ENCODE data around the gene SLC29A1. TPM values are rescaled to one million over a fixed set of nuclear protein-coding genes. Genes with fewer than 3 reads are reported as not detected.
A peak's percentile ranks its signal among the peaks of the same experiment; 100 is the strongest.

The SLC29A1 gene
- total and polyA plus RNA-seq, 2 donors (not counting 1 experiment from before 2014, with no cell fraction given), result 6.0 to 7.3 TPM

GRCh38 chr6:44248579-44248978 lies 25.2 kb downstream of the SLC29A1 start:
- Histone ChIP-seq H3K27me3 (replicated peaks in 1 of 4; ENCODE audit: control extremely low read depth in 1 of 4, control insufficient read depth in 3 of 4, insufficient read depth in 4 of 4, low read length in 3 of 4) (no peaks in the 10 kb centered on the region), H3K4me3 (ENCODE audit: control extremely low read depth in 1 of 5, extremely low read depth in 1 of 5, insufficient read depth in 1 of 5, low read depth in 2 of 5, low read length in 4 of 5) (peak overlapping the region in 4 of 5 experiments; percentile 86 to 100 (median 99)), H2AFZ (ENCODE audit: insufficient read depth, low read depth, low read length, poor library complexity, severe bottlenecking) (no peak overlapping the region), H3K9me3 (ENCODE audit: control extremely low read depth in 1 of 3, control insufficient read depth in 2 of 3, insufficient read depth in 1 of 3, low read length in 2 of 3) (no peaks in the 10 kb centered on the region), H3K36me3 (replicated peaks in 1 of 2; ENCODE audit: control extremely low read depth in 1 of 2, control insufficient read depth in 1 of 2, extremely low read depth in 1 of 2, insufficient read depth in 2 of 2, low read length in 1 of 2) (peaks cover 9 to 56% of the 10 kb centered on the region in 2 experiments), H4K20me1 (ENCODE audit: control insufficient read depth, insufficient read depth, low read length, poor library complexity, severe bottlenecking) (peaks cover 61% of the 10 kb centered on the region), H3K4me1 (ENCODE audit: control insufficient read depth in 2 of 2, insufficient read depth in 2 of 2, low read length in 2 of 2) (peaks cover 12 to 32% of the 10 kb centered on the region in 2 donors), H3K27ac (ENCODE audit: low read length in 2 of 2) (peak overlapping the region; percentile 93 to 99), H3K79me2 (ENCODE audit: control insufficient read depth, insufficient read depth, low read length) (peaks cover 40% of the 10 kb centered on the region), H3K4me2 (replicated peaks; ENCODE audit: low read depth, low read length, poor library complexity, severe bottlenecking) (peak overlapping the region; percentile 97), H3K9ac (ENCODE audit: low read length) (peak overlapping the region; percentile 99)
- ATAC-seq (ENCODE audit: low read depth) (no peak), DNase-seq (no peak)
- TF ChIP-seq EZH2 (IDR thresholded peaks at IDR 0.05; ENCODE audit: borderline replicate concordance, insufficient read depth, low read depth, low read length, poor library complexity, severe bottlenecking) (no peak), CTCF (IDR thresholded peaks at IDR 0.05) (no peak)
- POLR2A ChIA-PET, result interaction anchor here (1.0 to 5.2 kb wide), 2 partner anchors 12 to 14 kb away, joined by 3 to 105 read pairs; partner anchors contain the start of gene NFKBIE
- Mint-ChIP-seq H3K9me3 (ENCODE audit: insufficient read depth) (no peaks in the 10 kb centered on the region), H3K27ac (peak overlapping the region; percentile 95), H3K4me3 (peak overlapping the region; percentile 96), H3K4me1 (peaks cover 56% of the 10 kb centered on the region), H3K27me3 (no peaks in the 10 kb centered on the region)
- CTCF ChIA-PET, result interaction anchor here (0.9 to 7.6 kb wide), 5 partner anchors 7 to 76 kb away, joined by 3 to 68 read pairs (median 3); partner anchors contain the start of genes AARS2 and SLC35B2
- intact Hi-C loops (cut with micrococcal nuclease), result loop anchor here (5.0 kb wide), 1 partner anchor 121 kb away; the partner anchor contains the start of genes MRPL14 and TMEM63B
- no CpG with 5 or more reads among the region's 1 CpG for WGBS (ENCODE audit: insufficient coverage)

- Histone ChIP-seq H4K20me1 (ENCODE audit: control insufficient read depth, insufficient read depth, low read length, poor library complexity, severe bottlenecking) (peaks cover 67% of the 10 kb centered on the region), H3K79me2 (ENCODE audit: control insufficient read depth, insufficient read depth, low read length) (peaks cover 40% of the 10 kb centered on the region), H3K9me3 (ENCODE audit: control extremely low read depth in 1 of 3, control insufficient read depth in 2 of 3, insufficient read depth in 1 of 3, low read length in 2 of 3) (no peaks in the 10 kb centered on the region), H3K36me3 (replicated peaks in 1 of 2; ENCODE audit: control extremely low read depth in 1 of 2, control insufficient read depth in 1 of 2, extremely low read depth in 1 of 2, insufficient read depth in 2 of 2, low read length in 1 of 2) (peaks cover 9 to 62% of the 10 kb centered on the region in 2 experiments), H3K4me2 (replicated peaks; ENCODE audit: low read depth, low read length, poor library complexity, severe bottlenecking) (peak overlapping the region; percentile 97), H3K9ac (ENCODE audit: low read length) (no peak overlapping the region), H3K4me1 (ENCODE audit: control insufficient read depth in 2 of 2, insufficient read depth in 2 of 2, low read length in 2 of 2) (peaks cover 12 to 36% of the 10 kb centered on the region in 2 donors), H2AFZ (ENCODE audit: insufficient read depth, low read depth, low read length, poor library complexity, severe bottlenecking) (no peak overlapping the region), H3K27me3 (replicated peaks in 1 of 4; ENCODE audit: control extremely low read depth in 1 of 4, control insufficient read depth in 3 of 4, insufficient read depth in 4 of 4, low read length in 3 of 4) (no peaks in the 10 kb centered on the region), H3K27ac (ENCODE audit: low read length in 2 of 2) (no peak overlapping the region), H3K4me3 (ENCODE audit: control extremely low read depth in 1 of 5, extremely low read depth in 1 of 5, insufficient read depth in 1 of 5, low read depth in 2 of 5, low read length in 4 of 5) (peak overlapping the region in 1 of 5 experiments; percentile 5)
- ChIA-PET POLR2A (interaction anchor here (0.6 to 5.2 kb wide), 2 partner anchors 14 to 28 kb away, joined by 4 to 105 read pairs; partner anchors contain the start of gene NFKBIE), CTCF (interaction anchor here (1.1 to 2.5 kb wide), 2 partner anchors 13 to 77 kb away, joined by 3 to 11 read pairs; no protein-coding TSS in a partner anchor)
- Mint-ChIP-seq H3K27me3 (no peaks in the 10 kb centered on the region), H3K4me3 (peak overlapping the region; percentile 96), H3K9me3 (ENCODE audit: insufficient read depth) (no peaks in the 10 kb centered on the region), H3K4me1 (peaks cover 61% of the 10 kb centered on the region), H3K27ac (peak overlapping the region; percentile 95)
- no peak for ATAC-seq (ENCODE audit: low read depth)
- WGBS (ENCODE audit: insufficient coverage), result 79% methylated on average over 6 of the region's 9 CpGs
- no peak for DNase-seq
- TF ChIP-seq CTCF (IDR thresholded peaks at IDR 0.05) (no peak), EZH2 (IDR thresholded peaks at IDR 0.05; ENCODE audit: borderline replicate concordance, insufficient read depth, low read depth, low read length, poor library complexity, severe bottlenecking) (no peak)
- intact Hi-C loops (cut with micrococcal nuclease), result loop anchor here (5.0 kb wide), 1 partner anchor 122 kb away; the partner anchor contains the start of genes MRPL14 and TMEM63B
Observed at GRCh38 chr6:44249082-44249748, 25.8 kb downstream of the SLC29A1 start.
